Parathyroid adenoma (tissue), 2 donors: ENCODE data around the gene RASSF8.

Experiments
- H2AFZ ChIP-seq: fragments of 300-600 bp; sonication (generic); one replicate; pipeline ENCODE4 v1.7.0; 2017; ENCODE audit warnings: antibody characterized with exemption, mild to moderate bottlenecking
- H3K27ac ChIP-seq: fragments of 300-600 bp; sonication (generic); one replicate; pipeline ENCODE4 v1.7.0; 2017
- H3K27me3 ChIP-seq: fragments of 300-600 bp; sonication (generic); one replicate; pipeline ENCODE4 v1.7.0; 2017; ENCODE audit warnings: low read length; ENCODE audit not compliant: control insufficient read depth, insufficient read depth
- H3K36me3 ChIP-seq: fragments of 300-600 bp; sonication (generic); one replicate; pipeline ENCODE4 v1.7.0; 2017; ENCODE audit warnings: low read length; ENCODE audit not compliant: control insufficient read depth, insufficient read depth
- H3K4me1 ChIP-seq: fragments of 300-600 bp; sonication (generic); one replicate; pipeline ENCODE4 v1.7.0; 2017; ENCODE audit warnings: control low read depth
- H3K4me2 ChIP-seq: fragments of 300-600 bp; sonication (generic); one replicate; pipeline ENCODE4 v1.7.0; 2017; ENCODE audit warnings: low read length
- H3K4me3 ChIP-seq: fragments of 300-600 bp; sonication (generic); one replicate; pipeline ENCODE4 v1.7.0; 2017; ENCODE audit warnings: low read depth, low read length
- H3K79me2 ChIP-seq: fragments of 300-600 bp; sonication (generic); one replicate; pipeline ENCODE4 v1.7.0; 2017; ENCODE audit warnings: control low read depth
- H3K9ac ChIP-seq: fragments of 300-600 bp; sonication (generic); one replicate; pipeline ENCODE4 v1.7.0; 2017; ENCODE audit warnings: mild to moderate bottlenecking
- H3K9me3 ChIP-seq: fragments of 300-600 bp; sonication (generic); one replicate; pipeline ENCODE4 v1.7.0; 2017; ENCODE audit warnings: low read length; ENCODE audit not compliant: control insufficient read depth
- TF ChIP-seq, protein P1 (sequence below): fragments of 300-600 bp; sonication (generic); IDR thresholded peaks from one replicate; pipeline ENCODE4 v1.7.0; 2017; ENCODE audit warnings: antibody characterized with exemption, mild to moderate bottlenecking
- donor health status: primary hyperparathyroidism.

Gene RASSF8

DNA sequence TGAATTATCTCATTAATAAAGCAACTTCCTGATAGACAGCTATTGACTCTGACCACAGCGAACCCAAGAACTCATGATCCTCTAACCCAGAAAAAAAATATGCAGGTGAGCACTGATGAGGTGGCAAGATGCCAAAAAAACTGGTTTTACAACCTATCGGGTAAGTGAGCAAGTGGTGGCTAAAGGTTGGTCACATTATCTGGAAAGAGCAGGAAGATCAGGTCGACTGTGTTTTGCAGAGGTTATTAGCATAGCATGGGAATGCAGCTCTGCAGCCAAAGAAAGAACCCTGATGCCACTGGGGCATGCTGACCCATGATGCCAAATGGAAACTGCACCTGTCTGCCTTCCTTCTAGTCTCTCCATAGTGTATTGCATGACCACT, 142.9 kb downstream of the RASSF8 start:
- no peaks in the 10 kb centered on the region for H3K79me2 ChIP-seq
- peak overlapping the region; percentile 5 for H3K4me2 ChIP-seq
- H3K4me3 ChIP-seq, result no peak overlapping the region
- no peaks in the 10 kb centered on the region for H3K36me3 ChIP-seq
- peaks cover 7% of the 10 kb centered on the region for H3K4me1 ChIP-seq
- no peak overlapping the region for H3K27ac ChIP-seq
- H3K27me3 ChIP-seq, result no peaks in the 10 kb centered on the region
- H3K9ac ChIP-seq, result no peak overlapping the region
- H3K9me3 ChIP-seq, result no peaks in the 10 kb centered on the region
- H2AFZ ChIP-seq, result no peak overlapping the region
- TF ChIP-seq, protein P1, sequence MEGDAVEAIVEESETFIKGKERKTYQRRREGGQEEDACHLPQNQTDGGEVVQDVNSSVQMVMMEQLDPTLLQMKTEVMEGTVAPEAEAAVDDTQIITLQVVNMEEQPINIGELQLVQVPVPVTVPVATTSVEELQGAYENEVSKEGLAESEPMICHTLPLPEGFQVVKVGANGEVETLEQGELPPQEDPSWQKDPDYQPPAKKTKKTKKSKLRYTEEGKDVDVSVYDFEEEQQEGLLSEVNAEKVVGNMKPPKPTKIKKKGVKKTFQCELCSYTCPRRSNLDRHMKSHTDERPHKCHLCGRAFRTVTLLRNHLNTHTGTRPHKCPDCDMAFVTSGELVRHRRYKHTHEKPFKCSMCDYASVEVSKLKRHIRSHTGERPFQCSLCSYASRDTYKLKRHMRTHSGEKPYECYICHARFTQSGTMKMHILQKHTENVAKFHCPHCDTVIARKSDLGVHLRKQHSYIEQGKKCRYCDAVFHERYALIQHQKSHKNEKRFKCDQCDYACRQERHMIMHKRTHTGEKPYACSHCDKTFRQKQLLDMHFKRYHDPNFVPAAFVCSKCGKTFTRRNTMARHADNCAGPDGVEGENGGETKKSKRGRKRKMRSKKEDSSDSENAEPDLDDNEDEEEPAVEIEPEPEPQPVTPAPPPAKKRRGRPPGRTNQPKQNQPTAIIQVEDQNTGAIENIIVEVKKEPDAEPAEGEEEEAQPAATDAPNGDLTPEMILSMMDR, result no peak

DNA sequence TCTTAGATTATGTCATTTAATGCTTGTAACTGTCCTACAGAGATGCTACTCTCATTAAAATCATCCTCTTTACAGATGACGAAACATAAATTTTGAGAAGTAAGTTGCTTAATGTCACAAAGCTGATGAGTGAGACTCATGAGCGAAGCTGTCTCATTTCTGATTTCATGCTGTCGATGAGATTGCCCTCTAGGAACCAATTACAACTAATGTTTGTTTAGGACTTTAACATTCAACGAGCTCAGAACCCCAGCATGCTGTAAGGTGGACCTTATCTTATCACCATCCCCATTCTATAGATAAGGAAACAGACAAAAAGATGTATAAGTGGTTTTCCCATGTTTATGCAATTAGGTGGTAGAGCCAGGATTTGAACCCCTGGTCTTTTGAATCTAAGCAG, 143.3 kb downstream of the RASSF8 start:
- Histone ChIP-seq H3K79me2 (no peaks in the 10 kb centered on the region), H3K4me2 (no peak overlapping the region), H3K27ac (no peak overlapping the region), H3K9ac (no peak overlapping the region), H3K36me3 (no peaks in the 10 kb centered on the region), H3K9me3 (no peaks in the 10 kb centered on the region), H3K27me3 (no peaks in the 10 kb centered on the region), H3K4me1 (peaks cover 7% of the 10 kb centered on the region), H3K4me3 (no peak overlapping the region), H2AFZ (no peak overlapping the region)
- TF ChIP-seq, protein P1, result no peak

DNA sequence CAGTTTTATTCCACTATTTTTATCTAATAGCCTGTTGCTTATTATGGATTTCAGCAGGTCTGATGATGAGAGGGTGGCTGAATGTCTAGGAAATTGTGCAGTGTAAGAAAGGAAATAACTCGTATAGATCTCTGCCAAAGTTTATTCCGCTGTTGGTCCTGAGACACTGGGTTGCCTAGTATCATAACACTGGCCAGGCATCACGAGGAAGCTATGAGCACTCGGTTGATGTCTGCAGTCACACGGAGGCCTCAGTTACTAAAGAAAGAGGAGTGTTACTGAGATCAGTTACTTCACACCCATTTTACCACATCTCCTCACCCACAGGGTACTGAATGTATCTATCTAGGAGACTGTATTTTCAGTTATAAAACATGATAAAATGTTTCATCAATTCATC, 144.5 kb downstream of the RASSF8 start:
- no peak overlapping the region for H3K4me2 ChIP-seq
- no peaks in the 10 kb centered on the region for H3K27me3 ChIP-seq
- no peak overlapping the region for H3K4me3 ChIP-seq
- peaks cover 7% of the 10 kb centered on the region for H3K4me1 ChIP-seq
- H3K36me3 ChIP-seq, result no peaks in the 10 kb centered on the region
- H3K27ac ChIP-seq, result no peak overlapping the region
- no peaks in the 10 kb centered on the region for H3K79me2 ChIP-seq
- H3K9me3 ChIP-seq, result no peaks in the 10 kb centered on the region
- H2AFZ ChIP-seq, result no peak overlapping the region
- H3K9ac ChIP-seq, result no peak overlapping the region
- TF ChIP-seq, protein P1, result no peak

DNA sequence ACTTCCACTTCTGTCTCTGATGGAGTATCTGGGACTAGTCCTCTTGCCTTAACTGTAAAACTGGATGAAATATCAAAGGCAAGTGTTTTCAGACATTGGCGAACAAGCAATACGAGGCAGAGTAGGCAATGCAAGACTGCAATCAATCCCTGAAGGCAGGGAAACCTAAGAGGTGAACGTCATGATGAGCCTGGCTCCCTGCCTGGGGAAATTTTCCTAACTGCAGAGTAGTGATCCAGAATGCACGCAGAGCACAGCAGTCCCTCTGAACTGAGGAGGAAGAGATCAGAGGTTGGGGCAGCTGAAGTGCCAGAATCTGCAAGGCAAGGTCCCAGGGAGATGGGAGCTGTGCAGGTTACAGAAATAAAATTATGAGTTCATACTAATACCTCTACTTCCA, 147.9 kb downstream of the RASSF8 start:
- Histone ChIP-seq H3K9me3 (no peaks in the 10 kb centered on the region), H3K4me2 (no peak overlapping the region), H3K79me2 (no peaks in the 10 kb centered on the region), H3K27ac (no peak overlapping the region), H3K36me3 (no peaks in the 10 kb centered on the region), H3K9ac (no peak overlapping the region), H2AFZ (no peak overlapping the region), H3K27me3 (no peaks in the 10 kb centered on the region), H3K4me1 (peaks cover 4% of the 10 kb centered on the region), H3K4me3 (no peak overlapping the region)
- TF ChIP-seq, protein P1, result no peak

DNA sequence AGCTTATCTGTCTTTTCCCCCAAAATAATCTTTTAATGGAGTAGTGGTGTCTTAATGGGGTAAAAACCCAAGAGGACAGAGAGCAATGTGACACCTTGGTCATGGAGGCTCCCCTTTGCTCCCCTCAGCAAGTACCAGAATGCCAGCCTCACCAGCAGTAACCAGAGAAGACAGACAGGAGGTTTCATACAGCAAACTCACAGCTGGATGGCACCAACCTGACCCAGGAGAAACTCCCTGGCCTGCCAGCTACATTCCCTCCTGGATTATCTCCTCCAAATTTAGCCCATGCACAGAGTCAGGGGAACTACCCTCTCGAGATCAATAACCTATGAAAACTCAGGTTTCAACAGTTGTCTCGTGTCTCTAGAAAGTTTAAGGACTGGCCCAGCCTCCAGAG, 150.4 kb downstream of the RASSF8 start:
- no peak overlapping the region for H3K27ac ChIP-seq

More for the DNA sequence above, 150.4 kb downstream of the RASSF8 start:
- H3K9ac ChIP-seq, result no peak overlapping the region
- no peak overlapping the region for H3K4me3 ChIP-seq
- TF ChIP-seq, protein P1, result no peak
- no peaks in the 10 kb centered on the region for H3K27me3 ChIP-seq
- no peak overlapping the region for H2AFZ ChIP-seq
- H3K36me3 ChIP-seq, result no peaks in the 10 kb centered on the region
- H3K4me2 ChIP-seq, result no peak overlapping the region
- no peaks in the 10 kb centered on the region for H3K9me3 ChIP-seq
- H3K79me2 ChIP-seq, result no peaks in the 10 kb centered on the region
- H3K4me1 ChIP-seq, result peaks cover 4% of the 10 kb centered on the region
